GM12892 (cell line): ENCODE data around the gene SGPL1.
A peak's percentile ranks its signal among the peaks of the same experiment; 100 is the strongest.
"Not testable (repeated sequence)": the region's sequence is repeated elsewhere in the genome, so short reads cannot be mapped to it uniquely, and the experiment has no call there.

Experiments used
- DNase-seq: peaks from one replicate; pipeline ENCODE4 v3.0.0; 2011; ENCODE audit not compliant: insufficient read length
- FAIRE-seq: peaks from 2 replicates; lab custom pipeline; 2011; peaks lifted over from hg19 to GRCh38; lab: Jason Lieb, UNC
- POLR2A ChIP-seq: IDR thresholded peaks from 2 replicates; pipeline ENCODE4 v1.6.1; 2011; ENCODE audit warnings: low read depth, low read length, control low read depth
- POLR2AphosphoS5 ChIP-seq: IDR thresholded peaks from 2 replicates; pipeline ENCODE4 v1.6.1; 2011; ENCODE audit warnings: low read depth, low read length, control low read depth
- TAF1 ChIP-seq: IDR thresholded peaks from 2 replicates; pipeline ENCODE4 v1.6.1; 2011; ENCODE audit warnings: low read depth, mild to moderate bottlenecking, control low read depth, low read length, borderline replicate concordance

The SGPL1 gene

GRCh38 chr10:70849582-70850016 is 33.9 kb downstream of the SGPL1 start:
- FAIRE-seq (no peak), DNase-seq (no peak)
- no peak for TF ChIP-seq TAF1
- no peak for TF ChIP-seq POLR2AphosphoS5
- TF ChIP-seq POLR2A: no peak

DNA sequence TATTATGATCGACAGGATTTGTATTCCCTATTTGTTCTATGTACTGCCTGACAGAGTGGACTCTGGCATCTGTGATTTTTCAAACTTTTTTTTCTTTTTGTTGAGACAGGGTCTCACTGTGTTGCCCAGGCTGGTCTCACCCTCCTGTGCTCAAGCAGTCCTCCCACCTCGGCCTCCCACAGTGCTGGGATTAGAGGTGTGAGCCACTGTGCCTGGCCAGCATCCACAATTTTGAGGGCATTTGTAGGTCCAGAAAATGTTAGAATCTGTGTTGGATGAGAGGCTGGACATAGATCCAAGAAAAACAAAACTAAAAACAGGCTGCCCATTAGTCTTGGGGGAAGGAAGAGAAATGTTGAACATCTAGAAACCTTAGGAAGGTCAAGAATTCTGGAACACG is 34.3 kb downstream of the SGPL1 start:
- no peak for DNase-seq
- no peak for FAIRE-seq
- TF ChIP-seq POLR2AphosphoS5: no peak
- no peak for TF ChIP-seq TAF1
- no peak for TF ChIP-seq POLR2A

DNA sequence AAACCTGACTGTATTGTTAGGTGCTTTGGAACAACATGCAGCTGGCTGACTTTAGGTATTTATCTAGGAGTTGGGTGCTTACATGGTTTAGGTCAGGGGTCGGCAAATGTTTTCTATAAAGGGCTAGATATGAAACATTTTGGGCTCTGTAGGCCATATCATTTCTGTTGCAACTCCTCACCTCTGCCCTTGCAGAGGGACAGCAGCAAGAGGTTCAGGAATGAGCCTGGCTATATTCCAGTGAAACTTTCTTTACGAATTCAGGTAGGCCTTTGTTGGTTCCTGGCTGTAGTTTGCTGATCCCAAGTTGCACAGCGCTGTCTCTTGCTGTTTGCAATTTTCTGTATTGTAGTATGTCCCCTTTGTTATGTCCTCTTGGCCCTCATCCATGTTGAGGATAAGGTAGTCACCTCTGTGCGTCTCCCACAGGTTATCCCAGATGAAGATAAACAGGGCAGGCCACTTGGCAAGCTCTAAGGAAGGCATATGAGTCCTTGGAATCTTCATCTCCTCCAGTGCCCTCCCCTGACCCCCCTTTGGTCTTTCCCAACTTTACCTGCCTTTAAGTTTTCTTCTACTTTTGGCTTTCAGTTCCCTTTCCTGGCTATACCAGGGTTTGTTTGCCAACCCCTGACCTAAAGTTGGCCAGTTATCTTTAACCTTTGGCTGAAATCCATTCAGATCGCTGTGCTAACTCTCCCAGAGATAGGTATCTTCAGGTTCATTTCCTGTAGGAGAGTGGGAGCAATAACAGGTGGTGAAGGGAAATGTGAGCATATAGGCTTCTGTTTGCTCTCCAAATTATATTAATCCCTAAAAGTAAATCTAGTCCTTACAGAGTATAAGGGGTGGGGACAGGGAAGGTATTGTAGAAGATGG is 36.1 kb downstream of the SGPL1 start:
- DNase-seq (no peak), FAIRE-seq (no peak)
- TF ChIP-seq POLR2AphosphoS5: no peak
- no peak for TF ChIP-seq TAF1
- no peak for TF ChIP-seq POLR2A

- TF ChIP-seq POLR2A: no peak
- no peak for TF ChIP-seq TAF1
- TF ChIP-seq POLR2AphosphoS5: no peak
- FAIRE-seq (no peak), DNase-seq (no peak)
Observed at GRCh38 chr10:70853038-70853437, 37.3 kb downstream of the SGPL1 start.

DNA sequence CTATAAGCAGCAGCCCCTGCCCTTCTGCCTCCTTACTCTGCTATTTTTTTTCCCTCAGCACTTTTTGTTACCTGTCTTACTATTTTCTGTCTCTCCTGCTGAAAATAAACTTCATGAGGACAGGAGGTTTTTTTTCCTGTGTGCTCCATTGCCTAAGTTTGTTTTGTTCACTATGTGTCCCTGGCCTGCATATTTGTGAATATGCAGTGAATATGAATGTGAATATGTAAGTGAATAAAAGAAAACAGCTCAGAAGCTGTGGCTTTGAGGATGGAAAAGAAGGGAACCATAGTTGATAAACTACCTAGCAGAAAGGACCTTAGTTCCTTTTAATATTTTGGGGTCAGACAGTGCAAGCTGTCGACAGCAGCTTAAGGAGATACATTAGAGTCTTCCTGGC is 37.7 kb downstream of the SGPL1 start:
- TF ChIP-seq TAF1 (no peak), POLR2AphosphoS5 (no peak), POLR2A (no peak)
- FAIRE-seq (no peak), DNase-seq (no peak)

- FAIRE-seq (no peak), DNase-seq (no peak)
- TF ChIP-seq POLR2A (no peak), TAF1 (no peak), POLR2AphosphoS5 (no peak)
Observed at GRCh38 chr10:70856454-70856853, 40.7 kb downstream of the SGPL1 start.

DNA sequence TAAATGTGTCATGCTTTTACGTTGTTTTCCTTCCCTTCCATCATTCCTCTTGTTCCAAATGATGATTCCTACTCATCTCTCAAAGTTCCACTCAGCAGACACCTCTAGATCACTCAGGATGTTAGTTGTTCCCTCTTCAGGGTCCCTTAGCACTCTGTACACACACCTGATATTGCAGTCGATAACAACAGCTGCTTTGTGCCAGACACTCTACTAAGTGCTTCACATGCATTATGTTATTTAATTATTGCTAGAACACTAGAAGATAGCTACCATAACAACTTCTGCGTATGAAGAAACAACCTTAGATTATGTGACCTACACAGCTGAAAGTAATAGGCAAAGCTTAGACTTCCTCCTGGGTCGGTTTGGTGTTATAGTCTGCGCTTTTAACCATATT is 43.0 kb downstream of the SGPL1 start:
- DNase-seq (no peak), FAIRE-seq (peak; percentile 53)
- TF ChIP-seq POLR2A: no peak
- TF ChIP-seq POLR2AphosphoS5: no peak
- TF ChIP-seq TAF1: no peak

- not testable (repeated sequence) for FAIRE-seq
Observed at GRCh38 chr10:70861495-70862197, 45.9 kb downstream of the SGPL1 start.

GRCh38 chr10:70863470-70864160 is 47.9 kb downstream of the SGPL1 start:
- FAIRE-seq (no peak), DNase-seq (no peak)
- TF ChIP-seq TAF1 (no peak), POLR2A (no peak), POLR2AphosphoS5 (no peak)

More at GRCh38 chr10:70861495-70862197, 45.9 kb downstream of the SGPL1 start:
- DNase-seq: not testable (repeated sequence)

DNA sequence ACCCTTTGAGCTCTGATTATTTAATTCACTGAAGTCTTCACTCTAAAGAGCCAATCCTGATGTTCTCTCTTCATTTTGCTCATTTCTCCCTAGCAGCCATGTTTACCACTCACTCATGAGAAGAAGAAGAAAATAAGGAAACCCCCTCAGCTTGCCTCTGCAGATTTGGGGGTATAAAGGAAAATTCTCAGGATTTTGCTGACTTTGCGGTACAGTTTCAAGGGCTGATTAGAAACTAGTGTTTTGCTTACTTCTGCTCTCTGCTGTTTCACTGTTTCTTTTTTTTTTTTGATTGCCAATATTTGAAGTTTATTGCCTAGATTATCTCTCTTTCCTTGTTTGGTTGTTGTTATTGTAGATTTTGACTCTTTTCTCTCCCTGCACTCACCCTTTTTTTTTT is 49.2 kb downstream of the SGPL1 start:
- DNase-seq: no peak
- no peak for FAIRE-seq
- TF ChIP-seq TAF1 (no peak), POLR2A (no peak), POLR2AphosphoS5 (no peak)

DNA sequence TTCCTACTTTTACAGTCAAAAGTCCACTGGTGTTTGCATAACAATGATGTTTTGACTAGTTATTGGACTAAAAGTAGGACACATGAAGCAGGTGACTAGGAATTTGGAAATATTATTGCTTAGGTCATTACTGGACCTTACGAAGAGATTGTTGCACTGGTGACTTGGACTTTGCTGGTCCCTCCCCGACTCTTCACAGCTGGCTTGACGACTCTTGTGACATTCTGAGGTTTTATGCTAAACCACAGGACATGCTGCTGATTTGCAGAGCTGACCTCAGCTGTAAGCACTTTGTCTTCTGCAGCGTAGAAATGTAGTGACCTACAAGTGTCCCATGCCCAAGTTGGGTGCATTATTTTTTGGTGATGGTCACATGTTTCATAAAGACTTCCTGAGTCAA is 50.7 kb downstream of the SGPL1 start:
- FAIRE-seq: no peak
- TF ChIP-seq TAF1 (no peak), POLR2A (no peak), POLR2AphosphoS5 (no peak)
- DNase-seq: no peak

DNA sequence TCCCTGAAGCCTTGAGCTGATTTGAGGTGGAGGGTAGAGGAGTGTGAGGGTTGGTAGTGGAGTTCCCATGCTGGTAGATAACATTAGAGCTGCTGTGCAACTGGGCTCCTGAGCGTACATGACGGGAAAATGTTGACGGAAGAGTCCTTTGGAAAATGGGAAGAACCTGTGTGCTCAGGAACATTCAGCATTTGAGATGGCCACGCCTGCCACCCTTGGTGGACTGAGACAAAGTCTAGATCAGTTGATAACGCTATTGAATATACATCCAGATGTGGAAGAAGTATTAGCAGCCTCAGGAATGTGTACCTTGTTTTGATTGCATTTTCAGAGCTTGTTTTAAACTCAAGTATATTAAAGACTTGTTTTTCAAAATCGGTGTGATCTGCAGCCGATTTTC is 56.5 kb downstream of the SGPL1 start:
- no peak for DNase-seq
- FAIRE-seq: no peak
- TF ChIP-seq POLR2A: no peak
- no peak for TF ChIP-seq TAF1
- no peak for TF ChIP-seq POLR2AphosphoS5
